Kidney glomerular epithelial cell (primary cell): Measurements from ENCODE around the gene PKD1.
A peak's percentile ranks its signal among the peaks of the same experiment; 100 is the strongest.

Experiments used
- DNase-seq: peaks from one replicate; lab custom pipeline; 2025; lab: John Stamatoyannopoulos, UW

The PKD1 gene

GRCh38 chr16:2170080-2170479 lies 34.4 kb upstream of the PKD1 start:
- no peak for DNase-seq

- no peak for DNase-seq
These were observed 31.5 kb upstream of the PKD1 start for GRCh38 chr16:2167068-2167638.

GRCh38 chr16:2166263-2167067 lies 30.8 kb upstream of the PKD1 start:
- no peak for DNase-seq

GRCh38 chr16:2165861-2166260 lies 30.2 kb upstream of the PKD1 start:
- no peak for DNase-seq

- DNase-seq = no peak
These were observed 27.6 kb upstream of the PKD1 start for GRCh38 chr16:2163211-2163881.

GRCh38 chr16:2162676-2163118 lies 27.0 kb upstream of the PKD1 start:
- no peak for DNase-seq

GRCh38 chr16:2161911-2162310 lies 26.2 kb upstream of the PKD1 start:
- no peak for DNase-seq

GRCh38 chr16:2160915-2161551 lies 25.3 kb upstream of the PKD1 start:
- no peak for DNase-seq

GRCh38 chr16:2159175-2159838 lies 23.6 kb upstream of the PKD1 start:
- DNase-seq = no peak

- no peak for DNase-seq
These were observed 22.6 kb upstream of the PKD1 start for GRCh38 chr16:2158262-2158638.

GRCh38 chr16:2157480-2158261 lies 22.0 kb upstream of the PKD1 start:
- no peak for DNase-seq

GRCh38 chr16:2156849-2157224 lies 21.1 kb upstream of the PKD1 start:
- DNase-seq = no peak

- DNase-seq = peak; percentile 15
These were observed 20.5 kb upstream of the PKD1 start for GRCh38 chr16:2155977-2156848.

GRCh38 chr16:2155091-2155950 lies 19.6 kb upstream of the PKD1 start, which contains the start of gene TRAF7:
TSS of gene TRAF7 (plus strand) at chr16:2155782. CDS start at chr16:2163921, 8,139 bp downstream.
- peak; percentile 100 for DNase-seq

- no peak for DNase-seq
These were observed 18.9 kb upstream of the PKD1 start for GRCh38 chr16:2154533-2155090.

- DNase-seq = no peak
These were observed 17.2 kb upstream of the PKD1 start for GRCh38 chr16:2152695-2153506.

GRCh38 chr16:2151188-2152091 lies 15.7 kb upstream of the PKD1 start:
- no peak for DNase-seq
